Kidney (tissue), 14 donors: ENCODE data around the gene CEBPG. TPM values are rescaled to one million over a fixed set of nuclear protein-coding genes. Genes with fewer than 3 reads are reported as not detected.

Source experiments
- DNase-seq, 5 donors: peaks; one replicate each; pipeline ENCODE4 v3.0.0-alpha.2; 2013 to 2020
- FAIRE-seq: peaks from 2 replicates; lab custom pipeline; 2012; peaks lifted over from hg19 to GRCh38; lab: Jason Lieb, UNC
- H3K27ac ChIP-seq, 2 donors: one replicate each; pipeline ENCODE4 v1.7.0; 2013; ENCODE audit warnings: low read depth in 2 of 2, low read length in 2 of 2, inconsistent platforms in 1 of 2
- H3K27me3 ChIP-seq: one replicate; pipeline ENCODE4 v1.7.1; 2013; ENCODE audit warnings: low read length, inconsistent platforms; ENCODE audit not compliant: control insufficient read depth, insufficient read depth
- H3K36me3 ChIP-seq, 3 donors: one replicate each; pipeline versions ENCODE4 v1.7.0 to v1.7.1; 2013; ENCODE audit warnings: low read length in 3 of 3, control low read depth in 1 of 3, inconsistent platforms in 1 of 3; ENCODE audit not compliant: insufficient read depth in 3 of 3, control insufficient read depth in 2 of 3
- H3K4me1 ChIP-seq, 3 donors: one replicate each; pipeline versions ENCODE4 v1.7.0 to v1.7.1; 2013; ENCODE audit warnings: low read length in 3 of 3, inconsistent platforms in 1 of 3, low read depth in 1 of 3; ENCODE audit not compliant: control insufficient read depth in 2 of 3, insufficient read depth in 2 of 3
- H3K4me3 ChIP-seq, 3 donors: one replicate each; pipeline versions ENCODE4 v1.7.0 to v1.8.1; 2013; ENCODE audit warnings: low read length in 3 of 3, control low read depth in 1 of 3, inconsistent platforms in 1 of 3
- H3K9ac ChIP-seq, 3 donors: one replicate each; pipeline versions ENCODE4 v1.7.0 to v1.7.1; 2013; ENCODE audit warnings: low read length in 3 of 3, control low read depth in 1 of 3, inconsistent platforms in 1 of 3
- H3K9me3 ChIP-seq, 3 donors: one replicate each; pipeline versions ENCODE4 v1.7.0 to v1.7.1; 2013; ENCODE audit warnings: low read length in 3 of 3, control low read depth in 1 of 3, inconsistent platforms in 1 of 3; ENCODE audit not compliant: control insufficient read depth in 2 of 3, insufficient read depth in 1 of 3
- intact Hi-C: fragments of 100-400 bp; cut with DNase I; formaldehyde crosslinking; loops from one replicate; pipeline ENCODE4 v1.11.1; 2022
- polyA plus RNA-seq: library from polyadenylated mRNA; stranded (reverse); fragments of 350-450 nt; fragmentation: Illumina TruSeq; extraction: RNeasy Lipid Tissue Mini Kit (QIAGEN cat#74804); gene quantifications from one replicate; pipeline ENCODE4 v1.2.3, GENCODE V29; 2014; ENCODE audit warnings: low read depth, low replicate concordance; ENCODE audit not compliant: insufficient read depth
- total RNA-seq: library from RNA; stranded (reverse); fragmentation: NEBNext Ultra II Directional; extraction: Animal tissue kit (Norgen Biotek cat#: 25700); gene quantifications from one replicate; pipeline ENCODE4 v1.2.1, GENCODE V29; 2021
- TF ChIP-seq, protein P1 (sequence below): IDR thresholded peaks from 3 replicates; pipeline ENCODE4 v1.5.1; 2012; ENCODE audit warnings: mild to moderate bottlenecking, moderate library complexity, borderline replicate concordance; ENCODE audit not compliant: insufficient read depth; ENCODE audit errors: extremely low read depth
- donor health status: control.
- donor health status: control.
- donor health status: control.
- donor health status: control.
- donor health status: control.
- donor health status: DM: yes; HTN: yes; CAD: no.
- donor health status: Normal renal cell carcinoma (clear cell type).

The CEBPG gene
- total and polyA plus RNA-seq, 2 donors from 2014 or later = 13.0 to 22.4 TPM

DNA sequence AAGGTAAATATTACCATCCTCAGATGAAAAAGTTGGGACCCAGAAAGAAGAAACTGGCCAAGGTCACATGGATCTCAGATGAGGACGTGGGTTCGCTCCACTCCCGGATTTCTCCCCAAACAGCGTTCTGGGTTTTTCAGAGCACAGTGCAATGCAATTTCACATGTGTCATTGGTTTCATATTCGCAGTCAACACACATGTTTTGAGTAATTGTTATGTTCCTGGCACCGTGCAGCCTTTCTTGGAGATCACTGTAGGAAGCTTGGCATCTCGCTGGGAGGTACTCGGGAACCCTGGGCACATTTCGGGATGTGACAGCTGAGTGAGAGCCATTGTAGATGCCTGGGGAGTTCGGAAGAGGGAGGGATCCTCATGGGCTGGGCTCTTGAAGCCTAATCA lies 26.2 kb upstream of the CEBPG start:
- no peak overlapping the region for H3K4me3 ChIP-seq
- no peak overlapping the region for H3K27ac ChIP-seq
- H3K27me3 ChIP-seq = no peaks in the 10 kb centered on the region
- DNase-seq (no peak), FAIRE-seq (no peak)
- H3K4me1 ChIP-seq = no peaks in the 10 kb centered on the region
- H3K9ac ChIP-seq = no peak overlapping the region
- intact Hi-C loops = no loop called here
- H3K36me3 ChIP-seq = no peaks in the 10 kb centered on the region
- no peaks in the 10 kb centered on the region for H3K9me3 ChIP-seq
- TF ChIP-seq, protein P1, sequence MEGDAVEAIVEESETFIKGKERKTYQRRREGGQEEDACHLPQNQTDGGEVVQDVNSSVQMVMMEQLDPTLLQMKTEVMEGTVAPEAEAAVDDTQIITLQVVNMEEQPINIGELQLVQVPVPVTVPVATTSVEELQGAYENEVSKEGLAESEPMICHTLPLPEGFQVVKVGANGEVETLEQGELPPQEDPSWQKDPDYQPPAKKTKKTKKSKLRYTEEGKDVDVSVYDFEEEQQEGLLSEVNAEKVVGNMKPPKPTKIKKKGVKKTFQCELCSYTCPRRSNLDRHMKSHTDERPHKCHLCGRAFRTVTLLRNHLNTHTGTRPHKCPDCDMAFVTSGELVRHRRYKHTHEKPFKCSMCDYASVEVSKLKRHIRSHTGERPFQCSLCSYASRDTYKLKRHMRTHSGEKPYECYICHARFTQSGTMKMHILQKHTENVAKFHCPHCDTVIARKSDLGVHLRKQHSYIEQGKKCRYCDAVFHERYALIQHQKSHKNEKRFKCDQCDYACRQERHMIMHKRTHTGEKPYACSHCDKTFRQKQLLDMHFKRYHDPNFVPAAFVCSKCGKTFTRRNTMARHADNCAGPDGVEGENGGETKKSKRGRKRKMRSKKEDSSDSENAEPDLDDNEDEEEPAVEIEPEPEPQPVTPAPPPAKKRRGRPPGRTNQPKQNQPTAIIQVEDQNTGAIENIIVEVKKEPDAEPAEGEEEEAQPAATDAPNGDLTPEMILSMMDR = no peak

- intact Hi-C loops = no loop called here
- DNase-seq = no peak
- Histone ChIP-seq H3K4me3 (no peak overlapping the region), H3K27me3 (no peaks in the 10 kb centered on the region), H3K9me3 (no peaks in the 10 kb centered on the region), H3K4me1 (no peaks in the 10 kb centered on the region), H3K9ac (no peak overlapping the region), H3K36me3 (no peaks in the 10 kb centered on the region), H3K27ac (no peak overlapping the region)
- no peak for FAIRE-seq
- TF ChIP-seq, protein P1 = no peak
These were observed 25.1 kb upstream of the CEBPG start for GRCh38 chr19:33348301-33349010.

DNA sequence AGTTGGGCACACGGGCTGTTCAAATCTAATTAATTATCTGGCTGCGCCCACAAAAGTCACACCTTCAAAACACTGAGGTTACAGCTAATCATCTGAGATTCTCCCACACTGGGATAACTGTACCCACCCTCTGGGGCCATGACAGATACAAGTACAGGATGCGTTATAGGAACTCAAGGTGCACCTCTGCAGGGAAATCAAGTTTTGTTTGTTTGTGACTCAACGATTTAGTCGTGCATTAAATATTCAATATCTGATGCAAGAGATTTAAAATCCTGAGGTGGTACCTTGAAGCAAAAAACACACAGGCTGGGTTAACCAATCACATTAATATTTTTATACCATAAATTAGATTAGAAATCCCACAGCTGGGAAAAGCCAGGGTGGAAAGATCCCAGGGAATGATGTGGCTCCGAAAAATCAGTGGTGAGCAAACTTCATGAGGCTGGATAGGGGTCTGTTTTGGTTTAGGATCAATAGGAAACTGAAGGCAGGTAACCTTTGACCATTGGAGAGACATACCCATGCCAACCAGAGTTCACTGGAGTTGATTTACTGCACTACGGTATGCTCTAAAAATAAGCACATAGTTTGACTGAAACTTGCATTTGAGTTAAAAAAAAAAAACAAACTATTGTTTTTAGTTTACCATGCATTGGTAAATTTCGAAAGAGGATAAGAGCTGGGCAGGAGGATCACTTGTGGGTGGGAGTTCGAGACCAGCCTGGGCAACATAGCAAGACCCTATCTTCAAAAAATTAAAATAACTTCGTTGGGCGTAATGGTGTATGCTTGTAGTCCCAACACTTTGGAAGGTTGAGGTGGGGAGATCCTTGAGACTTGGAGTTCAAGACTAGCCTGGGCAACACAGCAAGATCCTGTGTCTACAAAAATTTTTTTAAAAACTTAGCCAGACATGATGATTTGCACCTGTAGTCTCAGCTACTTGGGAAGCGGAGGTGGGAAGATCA lies 23.9 kb upstream of the CEBPG start:
- FAIRE-seq = no peak
- TF ChIP-seq, protein P1 = no peak
- no peaks in the 10 kb centered on the region for H3K4me1 ChIP-seq
- intact Hi-C loops = no loop called here
- no peak for DNase-seq
- no peak overlapping the region for H3K27ac ChIP-seq
- H3K9ac ChIP-seq = no peak overlapping the region
- H3K9me3 ChIP-seq = no peaks in the 10 kb centered on the region
- H3K27me3 ChIP-seq = no peaks in the 10 kb centered on the region
- H3K36me3 ChIP-seq = no peaks in the 10 kb centered on the region
- no peak overlapping the region for H3K4me3 ChIP-seq
